Transverse colon (tissue), 3 donors: ENCODE measurements around the gene EDN2.

Experiments used
- CTCF ChIP-seq, 5 experiments: fragments of 200-600 bp in 3 of 5; fragments of 450-650 bp in 2 of 5; sonication (generic) in 3 of 5; IDR thresholded peaks; 1 replicate in 2 of 5; 2 replicates in 3 of 5; pipeline ENCODE4 v1.5.1; 2016 to 2017; ENCODE audit warnings: antibody characterized with exemption in 5 of 5, inconsistent platforms in 3 of 5, mild to moderate bottlenecking in 2 of 5, moderate library complexity in 1 of 5
- EP300 ChIP-seq: sonication (generic); formaldehyde crosslinking; IDR thresholded peaks from one replicate; pipeline ENCODE4 v1.6.1; 2017; ENCODE audit warnings: antibody characterized with exemption, low read depth
- POLR2A ChIP-seq: fragments of 450-650 bp; IDR thresholded peaks from one replicate; pipeline ENCODE4 v1.6.1; 2016; ENCODE audit warnings: antibody characterized with exemption, mild to moderate bottlenecking, moderate library complexity

GRCh38 chr1:41507836-41508235 lies 23.4 kb upstream of the EDN2 start:
- TF ChIP-seq CTCF (IDR thresholded peaks at IDR 0.05) (no peak), EP300 (no peak), POLR2A (no peak)
